Fibroblast of villous mesenchyme (primary cell): ENCODE data around the gene DIAPH1. TPM values are rescaled to one million over a fixed set of nuclear protein-coding genes. Genes with fewer than 3 reads are reported as not detected.

Experiments used
- DNase-seq: peaks from one replicate; pipeline ENCODE4 v3.0.0-alpha.2; 2010; ENCODE audit warnings: low read depth
- H3K4me3 ChIP-seq: 2 replicates; pipeline ENCODE4 v1.5.1; 2011; ENCODE audit warnings: low read depth, mild to moderate bottlenecking, low read length
- total RNA-seq: library from RNA; depleted of rRNA; stranded (reverse); fragments of >200 nt; gene quantifications from 2 replicates; pipeline ENCODE4 v1.2.3, GENCODE V29; 2012
- TF ChIP-seq, protein P1 (sequence below): IDR thresholded peaks from 2 replicates; pipeline ENCODE4 v1.5.1; 2012; ENCODE audit warnings: low read depth, mild to moderate bottlenecking, low read length; ENCODE audit not compliant: insufficient read depth

Gene DIAPH1
- total RNA-seq, 1 donor, result 26.8 TPM

DNA sequence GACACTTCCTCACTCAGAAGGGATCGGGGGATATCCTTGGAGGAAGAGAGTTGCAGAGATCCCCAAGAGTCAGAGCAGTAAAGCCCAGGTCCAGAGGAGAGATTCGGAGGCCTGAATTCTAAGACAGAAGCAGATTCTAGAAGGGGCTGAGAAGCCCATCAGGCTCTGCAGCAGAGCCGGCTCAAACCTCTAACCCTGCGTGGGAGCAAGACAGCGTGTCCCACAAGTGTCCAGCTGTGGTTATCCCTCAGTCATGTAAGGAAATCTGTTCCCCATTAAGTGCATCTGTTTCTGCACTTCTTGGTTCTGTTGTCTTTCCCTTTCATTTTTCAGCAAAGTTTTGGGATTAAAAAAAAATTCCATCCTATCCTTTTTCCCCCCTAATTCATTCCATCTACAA is 4.8 kb upstream of the DIAPH1 start:
- TF ChIP-seq, protein P1, sequence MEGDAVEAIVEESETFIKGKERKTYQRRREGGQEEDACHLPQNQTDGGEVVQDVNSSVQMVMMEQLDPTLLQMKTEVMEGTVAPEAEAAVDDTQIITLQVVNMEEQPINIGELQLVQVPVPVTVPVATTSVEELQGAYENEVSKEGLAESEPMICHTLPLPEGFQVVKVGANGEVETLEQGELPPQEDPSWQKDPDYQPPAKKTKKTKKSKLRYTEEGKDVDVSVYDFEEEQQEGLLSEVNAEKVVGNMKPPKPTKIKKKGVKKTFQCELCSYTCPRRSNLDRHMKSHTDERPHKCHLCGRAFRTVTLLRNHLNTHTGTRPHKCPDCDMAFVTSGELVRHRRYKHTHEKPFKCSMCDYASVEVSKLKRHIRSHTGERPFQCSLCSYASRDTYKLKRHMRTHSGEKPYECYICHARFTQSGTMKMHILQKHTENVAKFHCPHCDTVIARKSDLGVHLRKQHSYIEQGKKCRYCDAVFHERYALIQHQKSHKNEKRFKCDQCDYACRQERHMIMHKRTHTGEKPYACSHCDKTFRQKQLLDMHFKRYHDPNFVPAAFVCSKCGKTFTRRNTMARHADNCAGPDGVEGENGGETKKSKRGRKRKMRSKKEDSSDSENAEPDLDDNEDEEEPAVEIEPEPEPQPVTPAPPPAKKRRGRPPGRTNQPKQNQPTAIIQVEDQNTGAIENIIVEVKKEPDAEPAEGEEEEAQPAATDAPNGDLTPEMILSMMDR, result no peak
- DNase-seq, result no peak
- H3K4me3 ChIP-seq, result no peak overlapping the region

DNA sequence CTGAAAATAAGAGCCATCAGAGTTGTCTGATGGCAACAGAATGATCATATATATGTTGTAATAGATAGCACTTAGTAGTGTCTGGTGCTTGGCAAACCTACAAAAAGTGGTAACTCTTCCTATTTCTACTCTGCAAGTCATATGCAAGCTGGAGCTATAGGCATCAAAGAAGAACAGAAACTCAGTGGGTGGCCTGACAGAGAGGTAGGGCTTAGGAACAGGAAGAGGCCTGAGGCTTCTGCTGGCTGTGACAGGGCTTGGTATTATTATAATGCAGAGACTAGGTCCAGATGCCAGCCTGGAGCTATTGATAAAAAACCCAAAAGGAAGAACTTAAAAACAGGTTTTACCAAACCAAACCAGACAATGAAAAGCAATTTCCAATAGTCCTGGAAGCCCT is 4.4 kb upstream of the DIAPH1 start:
- no peak overlapping the region for H3K4me3 ChIP-seq
- DNase-seq, result no peak
- TF ChIP-seq, protein P1, result no peak

DNA sequence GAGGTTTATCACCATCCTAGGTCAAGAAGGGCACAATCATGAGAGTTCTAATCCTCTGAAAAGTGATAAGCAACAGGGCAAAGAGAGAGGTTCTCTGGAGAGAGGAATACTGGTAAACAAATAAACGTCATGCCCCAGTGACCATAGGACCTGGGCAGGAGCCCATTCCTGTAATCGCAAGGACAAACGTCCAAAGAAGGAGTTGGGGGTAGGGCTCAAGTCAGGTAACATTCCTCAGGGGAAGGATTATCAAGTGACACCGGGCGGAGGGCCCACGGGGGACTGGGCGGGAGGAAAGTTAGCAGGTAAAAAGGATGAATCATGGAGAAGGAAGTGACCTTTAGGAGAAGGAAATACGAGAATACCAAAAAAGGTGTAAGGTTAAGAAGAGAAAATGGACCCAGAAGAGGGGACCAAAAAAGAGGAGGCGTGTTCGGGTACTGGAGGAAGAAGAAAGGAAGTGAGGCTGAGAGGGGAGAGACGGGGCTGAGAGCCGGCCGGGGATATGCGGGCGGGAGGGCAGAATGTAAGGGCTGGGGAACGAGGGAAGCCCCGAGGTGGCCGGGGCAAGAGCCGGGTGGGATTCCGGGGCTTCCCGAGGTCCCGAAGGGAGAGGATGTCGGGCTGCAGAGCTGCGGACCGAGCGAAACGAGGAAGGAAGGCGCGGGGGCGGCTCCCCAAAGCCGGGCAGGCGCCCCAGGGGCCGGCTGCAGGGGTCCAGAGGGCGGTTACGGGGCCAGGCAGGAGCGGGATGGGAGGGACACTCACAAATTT is 583 bp downstream of the DIAPH1 start:
- peak; percentile 36 for DNase-seq
- peak overlapping the region; percentile 87 for H3K4me3 ChIP-seq
- TF ChIP-seq, protein P1, result no peak

DNA sequence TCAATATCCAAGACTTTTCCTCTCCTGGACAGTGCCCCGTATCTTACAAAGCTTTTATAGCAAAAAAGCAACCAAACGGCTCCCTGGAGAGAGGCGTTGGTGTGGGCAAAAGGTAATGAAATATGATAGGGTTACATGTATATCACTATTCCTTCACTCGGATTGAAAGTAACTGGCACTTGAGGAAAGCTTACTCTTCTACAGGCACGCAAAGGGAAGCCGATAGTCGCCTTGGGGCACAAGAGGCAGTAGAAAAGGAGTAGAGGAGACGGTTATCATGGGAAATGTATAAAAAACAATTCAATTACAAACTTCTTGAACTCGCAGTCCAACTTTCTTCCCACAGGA is 1.1 kb downstream of the DIAPH1 start:
- DNase-seq, result peak; percentile 12
- TF ChIP-seq, protein P1, result no peak
- peak overlapping the region; percentile 87 for H3K4me3 ChIP-seq

DNA sequence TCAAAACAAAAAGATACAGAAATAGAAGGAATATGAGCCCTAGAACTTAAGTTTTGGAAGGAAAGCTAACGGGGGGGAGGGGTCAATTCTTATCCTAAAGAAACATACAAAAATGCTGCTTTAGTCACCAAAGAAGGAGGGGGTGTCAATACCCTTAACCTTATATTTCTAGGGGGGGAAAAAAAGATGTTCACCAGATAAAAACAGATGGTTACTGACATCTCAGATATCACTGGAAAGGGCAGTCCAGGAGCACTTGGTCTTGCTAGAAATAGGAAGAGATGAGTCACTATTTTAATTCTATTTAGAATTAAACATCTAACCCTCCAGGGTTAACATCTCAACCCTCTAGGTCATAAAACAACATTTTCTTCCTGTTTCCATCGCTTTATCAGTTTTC is 1.7 kb downstream of the DIAPH1 start:
- peak overlapping the region; percentile 87 for H3K4me3 ChIP-seq
- TF ChIP-seq, protein P1, result no peak
- no peak for DNase-seq

DNA sequence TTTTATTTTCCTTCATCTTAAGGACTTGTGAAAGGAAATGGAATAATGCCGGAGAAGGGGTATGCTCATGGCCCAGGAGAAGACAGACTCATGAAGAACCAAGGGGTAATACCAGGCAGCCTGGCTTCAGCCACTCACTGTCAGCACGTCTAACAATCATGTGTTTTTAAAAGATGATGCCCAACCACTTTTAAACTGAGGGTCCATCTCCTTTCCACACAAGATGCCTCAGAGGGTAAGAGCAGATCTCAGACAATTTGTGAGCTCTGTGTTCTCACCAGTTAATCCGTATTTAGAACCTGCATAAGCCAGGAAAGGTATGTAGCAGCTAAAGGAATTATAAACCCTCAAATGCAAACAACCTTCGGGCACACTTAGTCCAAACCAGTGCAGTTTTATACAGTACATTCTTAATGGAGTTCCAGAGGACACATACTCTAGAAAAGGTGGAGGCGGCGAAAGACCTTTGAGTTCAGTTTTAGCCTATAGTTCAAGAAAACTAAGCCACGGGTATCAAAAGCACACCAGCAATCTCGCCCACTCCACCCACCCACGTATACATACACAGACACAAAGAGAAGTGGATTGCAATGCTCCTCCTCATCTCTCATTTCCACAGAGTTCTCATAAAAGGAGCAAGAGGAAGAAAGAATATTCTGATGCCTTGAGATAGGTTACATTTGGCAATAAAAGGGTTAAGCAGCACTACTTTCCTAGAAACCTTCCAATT is 2.6 kb downstream of the DIAPH1 start:
- TF ChIP-seq, protein P1, result no peak
- no peak for DNase-seq
- no peak overlapping the region for H3K4me3 ChIP-seq
